NCI-H1092 treated with DMSO at 0.1 percent for 48 hours (cell line): ENCODE measurements around the gene CDC45.
A peak's percentile ranks its signal among the peaks of the same experiment; 100 is the strongest.

Source experiments
- DNase-seq: peaks from one replicate; lab custom pipeline; 2025; lab: John Stamatoyannopoulos, UW

CDC45 gene

DNA sequence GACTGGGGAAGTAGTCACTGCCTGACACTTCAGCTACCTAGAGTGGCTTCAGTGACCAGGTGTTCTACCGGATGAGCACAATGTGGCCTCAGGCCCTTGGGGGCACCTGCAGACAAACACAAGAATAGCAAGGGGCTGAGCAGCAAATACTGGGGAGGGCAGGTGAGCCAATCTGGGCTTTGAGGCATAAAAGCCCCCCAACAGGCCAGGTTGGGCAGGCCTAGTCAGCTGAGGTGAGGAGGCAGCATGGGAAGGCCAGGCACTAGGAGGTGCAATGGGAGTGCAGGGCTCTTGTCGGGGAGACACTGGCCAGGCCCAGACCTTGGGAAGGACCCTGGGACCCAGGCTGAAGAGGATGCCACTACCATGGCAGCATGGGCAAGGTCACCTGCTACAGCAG, 9.7 kb upstream of the CDC45 start:
- DNase-seq = no peak

DNA sequence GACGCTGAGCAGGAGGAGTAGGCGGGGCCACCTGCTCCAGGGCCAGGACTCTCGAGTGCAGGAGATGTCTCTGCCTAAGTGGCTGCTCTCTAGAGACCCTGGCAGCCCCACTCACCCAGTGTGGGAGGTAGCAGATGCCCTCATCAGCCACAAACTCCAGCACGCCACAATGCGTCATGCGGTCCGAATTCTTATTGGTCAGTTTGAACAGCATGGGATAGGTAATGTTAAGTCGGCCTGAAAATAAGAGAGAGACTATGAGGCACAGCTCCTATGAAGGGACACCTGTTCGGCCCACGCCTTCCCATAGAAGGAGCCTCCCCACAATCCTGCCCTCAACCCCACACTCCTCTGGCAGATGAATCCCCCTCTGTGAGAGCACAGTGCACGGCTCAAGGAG, 8.1 kb upstream of the CDC45 start:
- no peak for DNase-seq

DNA sequence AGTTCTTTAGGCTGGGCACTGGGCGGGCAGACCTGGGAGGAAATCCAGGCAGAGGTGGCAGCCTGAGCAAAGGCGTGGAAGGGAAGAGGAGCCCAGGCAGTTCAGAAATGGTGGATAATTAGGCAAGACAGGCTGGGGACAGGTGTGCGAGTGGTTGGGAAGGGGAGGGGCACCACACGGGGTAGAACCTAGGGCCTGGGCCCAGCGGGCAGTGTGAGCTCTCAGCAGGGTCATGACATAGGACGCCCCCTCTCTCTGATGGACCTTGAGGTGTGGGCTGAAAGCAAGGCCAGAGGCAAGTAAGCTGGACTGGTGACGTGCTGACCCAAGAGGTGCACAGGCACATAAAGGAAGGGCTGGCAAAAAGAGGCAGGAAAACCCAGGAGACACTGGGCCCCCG, 7.5 kb upstream of the CDC45 start:
- DNase-seq = no peak

DNA sequence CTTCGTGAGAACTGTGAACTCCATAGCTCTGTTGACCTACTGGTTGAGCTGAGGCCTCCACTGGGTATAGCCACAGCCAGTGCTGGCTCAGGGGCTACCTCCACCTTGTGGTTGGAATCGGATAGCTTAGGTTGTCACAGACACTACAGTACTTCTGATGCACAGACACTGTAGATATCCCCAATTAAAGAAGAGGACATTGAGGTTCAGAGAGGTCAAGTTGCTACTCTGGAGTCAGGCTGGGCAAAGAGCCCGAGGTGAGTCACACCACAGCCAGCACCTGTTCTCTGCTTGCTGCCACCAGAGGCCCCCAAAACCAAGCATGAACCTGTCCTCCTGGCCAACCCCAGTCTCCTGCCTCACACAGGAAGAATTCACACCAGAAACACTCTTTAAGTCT, 6.1 kb upstream of the CDC45 start:
- DNase-seq = no peak

DNA sequence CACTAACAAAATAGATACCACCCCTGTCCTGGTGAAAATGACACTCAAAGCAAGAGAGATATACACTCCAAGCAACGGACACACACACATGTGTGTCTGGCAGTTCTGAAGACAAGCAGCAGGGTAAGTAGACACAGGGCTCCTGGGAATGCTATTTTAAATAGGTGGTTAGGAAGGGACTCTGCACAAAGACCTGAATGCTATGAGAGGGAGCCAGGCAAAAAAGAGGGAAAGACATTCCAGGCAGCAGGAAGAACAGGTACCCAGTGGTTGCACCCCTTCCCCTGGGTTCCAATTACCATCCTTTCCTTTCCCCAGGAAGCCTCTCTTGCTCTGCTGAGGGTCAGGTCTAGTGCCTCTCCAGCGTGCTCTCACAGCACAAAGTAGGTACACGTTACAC, 3.7 kb upstream of the CDC45 start:
- DNase-seq = no peak

DNA sequence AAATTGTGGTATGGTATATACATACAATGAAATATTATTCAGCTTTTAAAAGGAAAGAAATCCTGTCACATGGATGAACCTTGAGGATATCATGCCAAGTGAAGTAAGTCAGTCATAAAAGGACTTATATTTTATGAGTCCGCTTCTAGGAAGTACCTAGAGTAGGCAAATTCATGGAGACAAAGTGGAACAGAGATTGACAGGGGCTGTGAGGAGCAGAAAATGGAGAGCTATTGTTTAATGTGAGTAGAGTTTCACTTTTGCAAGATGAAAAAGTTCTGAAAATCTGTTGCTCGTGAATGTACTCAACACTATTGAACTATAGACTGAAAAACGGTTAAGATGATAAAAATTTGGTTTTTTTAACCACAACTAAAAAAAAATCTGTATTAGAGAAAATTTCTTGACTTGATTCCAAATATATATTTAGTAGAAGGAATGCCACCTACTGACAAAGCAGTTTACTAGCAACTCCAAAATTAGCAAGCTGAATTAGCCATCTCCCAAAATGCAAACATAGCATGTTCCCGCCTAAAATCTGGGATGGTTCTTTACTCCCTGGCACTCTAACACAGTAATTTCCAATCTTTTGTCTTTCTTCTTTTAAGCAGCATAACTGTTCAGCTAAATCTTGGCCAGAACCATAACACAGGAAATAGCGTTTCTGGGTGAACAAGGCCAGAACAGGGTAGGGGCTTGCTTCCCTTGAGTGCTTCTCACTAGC, 2.2 kb upstream of the CDC45 start:
- DNase-seq = no peak

DNA sequence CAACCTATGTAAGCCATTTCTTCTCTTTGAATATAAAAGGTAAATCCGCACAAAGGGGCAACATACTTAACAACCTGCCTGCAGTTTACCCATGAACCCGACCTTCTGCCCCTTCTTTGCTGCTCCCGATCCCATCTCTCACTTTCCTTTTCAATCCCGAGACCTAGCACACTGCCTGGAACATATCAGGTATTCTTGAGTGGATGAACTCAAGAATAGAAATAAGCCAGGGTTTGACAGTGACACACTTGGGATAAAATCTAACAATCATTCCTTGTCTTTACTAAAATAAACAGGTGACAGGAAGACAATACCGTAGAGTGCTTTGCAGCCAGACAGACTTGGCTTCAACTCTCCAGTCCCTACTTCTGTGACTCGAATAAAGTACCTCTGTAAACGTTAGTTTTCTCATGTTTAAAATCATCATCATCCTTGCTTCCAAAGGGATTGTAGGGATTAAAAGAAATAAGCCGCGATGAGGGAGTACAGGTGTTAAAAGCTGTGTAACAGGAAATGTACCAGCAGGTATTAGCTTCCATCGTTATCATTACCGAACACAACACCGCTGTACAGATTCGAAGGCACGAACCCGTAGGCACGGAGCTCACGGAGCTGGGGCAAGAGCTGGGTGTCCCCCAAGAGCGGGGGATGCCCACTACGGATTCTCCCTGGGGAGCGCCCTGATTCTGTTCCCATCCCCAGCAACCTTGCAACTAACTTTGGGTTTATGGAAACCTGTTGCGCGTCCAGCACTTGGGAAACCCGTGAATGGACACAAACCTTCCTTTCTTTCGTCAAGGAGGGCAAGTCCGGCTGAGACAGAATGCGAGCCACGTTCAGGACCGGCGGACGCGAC, 1.4 kb upstream of the CDC45 start:
- no peak for DNase-seq

DNA sequence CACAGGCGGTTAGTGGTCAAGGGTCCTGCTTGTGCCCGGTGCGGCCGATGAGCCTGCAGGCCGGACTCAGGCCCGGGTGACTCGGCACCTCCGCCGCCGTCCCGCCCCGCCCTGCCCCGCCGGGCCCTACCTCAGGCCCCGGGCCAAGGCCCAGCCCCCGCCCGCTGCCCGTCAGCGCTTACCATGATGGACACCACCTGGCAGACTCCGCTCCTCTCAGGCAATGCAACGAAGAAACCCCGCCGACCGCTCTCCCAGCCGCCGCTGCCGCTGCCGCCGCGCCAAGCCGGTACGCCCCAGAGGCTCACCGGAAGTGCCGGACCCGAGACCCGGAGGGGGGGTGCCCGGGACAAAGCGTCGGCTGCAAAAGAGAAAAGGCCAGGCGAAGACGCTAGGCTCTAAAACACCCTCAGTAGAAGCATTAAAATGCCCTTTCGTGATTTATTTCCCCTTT, 792 bp upstream of the CDC45 start, which contains the start of gene UFD1:
TSS of gene UFD1 (minus strand) at position 293 of the 454 bp plus-strand sequence. CDS start at position 185, 108 bp downstream.
- DNase-seq = peak; percentile 95

DNA sequence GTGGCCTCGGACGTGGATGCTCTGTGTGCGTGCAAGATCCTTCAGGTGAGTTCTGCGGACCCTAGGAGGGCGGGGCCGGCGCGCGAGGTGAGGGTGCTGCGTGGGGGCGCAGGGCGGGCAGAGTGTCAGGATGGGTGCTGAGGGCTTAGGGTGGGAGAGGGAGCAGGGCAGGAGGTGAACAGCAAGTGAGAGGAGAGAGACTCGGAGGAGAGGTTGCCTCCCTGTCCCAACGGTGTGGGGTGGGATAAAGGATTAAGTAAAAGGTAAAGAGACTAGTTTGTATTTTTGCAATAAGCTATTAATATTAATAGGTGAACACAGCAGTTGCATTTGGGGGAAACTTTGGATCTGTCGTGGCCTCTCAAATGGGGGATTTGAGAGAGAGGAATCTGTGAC, 451 bp downstream of the CDC45 start:
- DNase-seq = no peak

DNA sequence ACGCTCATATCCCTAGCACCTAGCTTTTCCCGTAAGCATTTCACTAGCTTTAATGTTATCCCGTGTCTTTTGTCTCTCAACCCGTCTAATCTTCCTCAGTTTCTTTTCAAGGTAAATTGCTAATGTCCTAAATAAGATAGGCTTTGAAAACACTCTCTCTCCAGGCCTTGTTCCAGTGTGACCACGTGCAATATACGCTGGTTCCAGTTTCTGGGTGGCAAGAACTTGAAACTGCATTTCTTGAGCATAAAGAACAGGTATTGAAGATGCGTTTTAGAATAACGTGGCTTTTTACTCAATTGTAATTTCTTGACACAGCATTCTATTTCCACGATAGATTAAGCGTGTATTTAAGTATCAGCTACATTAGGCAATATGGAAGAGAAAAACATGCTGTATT, 1.1 kb downstream of the CDC45 start:
- DNase-seq = no peak

DNA sequence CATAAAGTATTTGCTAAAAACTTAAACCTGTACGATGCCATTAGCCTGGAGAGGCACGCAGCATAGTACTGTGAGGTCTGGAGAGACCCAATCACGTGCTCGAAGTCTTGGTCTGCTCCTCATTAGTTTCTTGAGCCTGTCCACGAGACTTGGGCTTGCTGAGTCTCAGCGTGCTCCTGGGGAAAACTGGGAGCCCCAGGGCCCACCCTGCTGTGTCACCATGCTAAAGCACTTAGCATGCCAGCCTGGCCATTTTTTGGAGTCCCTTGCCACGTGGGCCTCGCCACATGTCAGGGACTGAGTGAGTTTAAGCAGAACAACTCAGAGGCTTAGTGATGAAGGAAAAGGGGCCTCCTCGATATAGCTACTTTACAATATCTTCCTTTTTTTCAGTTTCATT, 2.6 kb downstream of the CDC45 start:
- no peak for DNase-seq

DNA sequence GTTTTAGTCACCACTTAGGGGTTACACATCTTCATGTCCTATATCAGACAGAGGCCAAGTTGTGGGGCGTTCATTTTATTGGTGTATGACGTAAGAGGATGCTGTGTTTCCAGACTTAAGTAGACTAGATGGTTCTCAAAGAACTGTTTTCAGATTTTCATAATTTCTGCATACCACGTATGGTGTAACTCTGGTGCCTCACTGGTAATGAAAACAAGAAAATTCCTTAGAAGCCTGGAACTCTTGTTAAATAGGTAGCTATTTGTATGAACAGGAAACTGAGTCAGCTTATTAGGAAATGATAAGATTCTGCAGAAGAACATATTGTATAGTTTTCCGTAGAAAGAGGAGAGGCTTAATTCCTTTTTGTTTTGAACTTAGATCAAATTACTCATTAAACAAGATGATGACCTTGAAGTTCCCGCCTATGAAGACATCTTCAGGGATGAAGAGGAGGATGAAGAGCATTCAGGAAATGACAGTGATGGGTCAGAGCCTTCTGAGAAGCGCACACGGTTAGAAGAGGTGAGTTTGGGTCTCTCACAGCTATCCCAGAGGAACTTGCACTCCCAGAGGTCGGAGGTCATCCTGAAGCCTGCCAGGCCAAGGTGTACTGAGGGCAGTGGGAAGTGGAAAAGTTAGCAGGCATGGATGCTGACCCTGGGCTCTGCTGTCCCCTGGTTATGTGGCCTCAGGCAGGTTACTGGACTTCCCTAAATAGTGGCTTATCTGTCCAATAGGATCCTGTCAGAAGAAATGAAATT, 3.9 kb downstream of the CDC45 start:
- DNase-seq = no peak

DNA sequence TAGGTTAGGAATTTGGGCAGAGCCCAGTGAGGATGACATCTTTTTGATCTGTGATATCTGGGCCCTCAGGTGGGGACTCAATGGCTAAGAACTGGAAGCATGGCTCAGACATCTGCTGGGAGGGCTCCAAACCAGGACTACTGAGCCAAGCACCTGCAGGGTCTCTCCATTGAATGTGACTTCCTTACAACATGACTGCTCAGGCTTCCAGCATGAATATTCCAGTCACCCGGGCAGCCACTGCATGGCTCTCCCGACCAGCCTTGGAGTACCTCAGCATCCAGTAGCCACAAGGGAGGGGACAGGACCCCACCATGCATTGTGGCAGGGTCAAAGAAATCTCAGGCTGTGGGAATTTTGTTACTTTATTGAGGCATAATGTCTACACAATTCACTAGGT, 8.6 kb downstream of the CDC45 start:
- DNase-seq = no peak

DNA sequence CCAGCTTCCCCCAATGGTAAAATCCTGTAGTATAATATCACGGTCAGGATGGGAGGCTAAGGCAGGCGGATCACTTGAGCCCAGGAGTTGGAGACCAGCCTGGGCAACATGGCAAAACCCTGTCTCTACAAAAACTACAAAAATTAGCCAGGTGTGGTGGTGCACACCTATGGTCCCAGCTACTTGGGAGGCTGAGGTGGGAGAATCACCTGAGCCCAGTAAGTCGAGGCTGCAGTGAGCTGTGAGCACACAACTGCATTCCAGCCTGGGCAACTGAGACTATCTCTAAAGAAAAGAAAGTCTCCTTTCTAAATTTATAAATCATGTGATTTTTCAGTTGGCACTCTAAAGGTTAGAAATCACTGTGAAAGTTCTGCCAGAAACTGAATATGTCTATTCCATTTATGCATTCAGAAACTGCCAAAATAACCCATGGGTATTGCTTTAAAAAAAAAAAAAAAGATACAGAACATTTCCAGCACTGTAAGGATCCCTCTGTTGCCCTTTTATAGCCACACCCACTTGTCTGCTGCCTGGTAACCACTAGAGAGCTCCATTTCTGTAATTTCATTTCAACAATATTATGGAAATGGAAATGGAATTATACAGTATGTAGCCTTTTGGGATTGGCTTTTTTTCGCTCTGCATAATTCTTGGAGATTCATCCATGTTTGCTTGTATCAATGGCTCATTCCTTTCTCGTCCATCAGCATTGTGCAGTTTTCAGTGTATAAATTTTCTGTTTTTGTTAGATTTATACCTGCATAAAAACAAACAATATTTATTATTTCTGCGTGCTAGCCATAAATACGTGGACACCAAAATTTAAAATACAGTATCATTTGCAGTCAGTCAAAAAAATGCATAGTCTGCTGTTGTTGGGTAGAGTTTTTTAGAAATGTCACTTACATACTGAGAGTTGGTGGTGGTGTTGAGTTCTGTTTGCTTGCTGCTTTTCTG, 9.4 kb downstream of the CDC45 start:
- DNase-seq = no peak

DNA sequence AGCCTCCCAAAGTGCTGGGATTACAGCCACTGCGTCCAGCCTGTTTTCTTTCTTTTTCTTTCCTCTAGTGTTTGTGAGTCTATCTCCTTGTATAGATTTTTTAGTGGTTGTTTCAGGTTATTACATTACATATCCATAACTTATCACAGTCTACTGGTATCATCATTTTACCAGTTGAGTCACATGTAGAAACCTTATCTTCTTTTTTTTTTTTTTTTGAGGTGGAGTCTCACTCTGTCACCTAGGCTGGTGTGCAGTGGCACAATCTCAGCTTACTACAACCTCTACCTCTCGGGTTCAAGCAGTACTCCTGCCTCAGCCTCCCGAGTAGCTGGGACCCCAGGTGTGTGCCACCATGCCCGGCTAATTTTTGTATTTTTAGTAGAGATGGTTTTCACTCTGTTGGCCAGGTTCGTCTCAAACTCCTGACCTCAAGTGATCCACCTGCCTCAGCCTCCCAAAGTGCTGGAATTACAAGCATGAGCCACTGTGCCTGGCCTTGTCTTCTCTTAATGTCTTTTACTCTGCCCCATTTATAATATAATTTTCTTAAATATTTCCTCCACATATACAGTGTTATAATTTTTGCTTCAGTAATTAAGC, 11.0 kb downstream of the CDC45 start:
- no peak for DNase-seq

DNA sequence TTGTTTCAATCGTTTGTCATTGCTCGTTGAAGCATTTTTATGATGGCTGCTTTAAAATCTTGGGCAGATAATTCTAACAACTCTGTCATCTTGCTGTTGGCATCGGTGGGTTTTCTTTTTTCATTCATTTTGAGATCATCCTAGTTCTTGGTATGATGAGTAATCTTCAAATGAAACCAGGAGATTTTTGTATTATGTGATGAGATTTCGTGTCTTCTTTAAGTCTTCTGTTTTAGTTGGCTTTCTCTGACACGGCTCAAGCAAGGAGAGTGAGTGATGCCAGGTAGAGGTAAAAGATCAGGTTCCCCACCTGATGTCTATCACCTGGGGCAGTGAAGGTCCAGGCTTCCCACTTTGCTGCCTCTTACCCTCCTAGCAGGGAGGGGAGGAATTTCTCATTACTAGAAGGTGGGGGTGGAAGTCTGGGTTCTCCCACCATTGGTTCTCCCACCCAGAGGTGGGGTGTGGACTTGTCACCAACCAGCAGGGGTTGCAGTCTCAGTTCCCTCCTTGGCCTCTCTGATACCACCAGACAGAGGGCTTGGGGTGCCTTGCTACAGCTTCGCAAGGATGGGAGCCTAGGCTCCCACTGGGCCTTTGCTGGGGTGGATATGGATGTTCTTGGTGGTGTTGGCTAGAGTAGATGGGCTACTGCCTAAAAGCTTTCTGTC, 12.9 kb downstream of the CDC45 start:
- no peak for DNase-seq

DNA sequence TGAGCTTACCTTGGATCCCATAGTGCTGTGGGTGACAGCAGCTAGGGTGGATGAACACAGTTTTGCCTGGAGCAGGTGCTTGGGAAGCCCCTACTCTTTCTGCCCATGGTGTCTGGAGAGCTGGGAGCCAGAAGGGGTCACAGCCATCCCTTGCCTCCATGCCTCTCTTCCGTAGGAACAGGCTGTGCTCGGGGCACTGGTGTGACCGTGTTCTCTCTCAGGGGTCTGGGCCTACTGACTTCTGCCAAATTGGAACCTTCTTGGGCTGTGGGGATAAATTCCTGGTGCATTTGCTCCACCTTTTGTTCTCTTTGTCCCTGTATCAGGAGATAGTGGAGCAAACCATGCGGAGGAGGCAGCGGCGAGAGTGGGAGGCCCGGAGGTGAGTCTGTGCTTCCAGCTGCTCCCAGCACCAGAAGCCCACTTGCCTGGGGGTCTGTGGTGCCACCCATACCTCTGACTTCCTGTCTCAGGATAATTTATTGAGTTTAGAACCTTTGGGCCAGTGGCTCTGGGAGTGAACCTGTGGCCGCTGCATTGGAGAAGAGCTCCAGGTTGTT, 14.4 kb downstream of the CDC45 start:
- no peak for DNase-seq

DNA sequence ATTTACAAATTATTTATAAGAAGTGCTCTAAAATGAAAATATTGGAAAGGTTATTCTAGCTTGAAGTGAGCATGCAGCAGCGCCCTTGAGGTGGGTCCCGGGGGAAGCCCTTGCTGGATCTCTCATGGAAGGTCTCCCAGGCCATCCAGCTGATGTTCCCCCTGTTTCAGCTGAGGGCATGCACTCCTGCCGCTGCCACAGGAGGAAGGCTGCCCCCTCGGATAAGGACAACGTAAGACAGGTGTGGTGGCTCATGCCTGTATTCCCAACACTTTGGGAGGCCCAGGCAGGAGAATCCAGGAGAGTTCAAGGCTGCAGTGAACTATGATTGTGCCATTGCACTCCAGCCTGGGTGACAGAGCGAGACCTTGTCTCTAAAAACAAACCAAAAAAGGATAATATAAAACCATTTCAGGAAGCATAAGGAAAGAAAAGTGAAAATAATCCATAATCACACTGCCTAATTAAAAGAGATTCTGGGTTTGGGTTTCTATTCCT, 15.0 kb downstream of the CDC45 start:
- DNase-seq = no peak

DNA sequence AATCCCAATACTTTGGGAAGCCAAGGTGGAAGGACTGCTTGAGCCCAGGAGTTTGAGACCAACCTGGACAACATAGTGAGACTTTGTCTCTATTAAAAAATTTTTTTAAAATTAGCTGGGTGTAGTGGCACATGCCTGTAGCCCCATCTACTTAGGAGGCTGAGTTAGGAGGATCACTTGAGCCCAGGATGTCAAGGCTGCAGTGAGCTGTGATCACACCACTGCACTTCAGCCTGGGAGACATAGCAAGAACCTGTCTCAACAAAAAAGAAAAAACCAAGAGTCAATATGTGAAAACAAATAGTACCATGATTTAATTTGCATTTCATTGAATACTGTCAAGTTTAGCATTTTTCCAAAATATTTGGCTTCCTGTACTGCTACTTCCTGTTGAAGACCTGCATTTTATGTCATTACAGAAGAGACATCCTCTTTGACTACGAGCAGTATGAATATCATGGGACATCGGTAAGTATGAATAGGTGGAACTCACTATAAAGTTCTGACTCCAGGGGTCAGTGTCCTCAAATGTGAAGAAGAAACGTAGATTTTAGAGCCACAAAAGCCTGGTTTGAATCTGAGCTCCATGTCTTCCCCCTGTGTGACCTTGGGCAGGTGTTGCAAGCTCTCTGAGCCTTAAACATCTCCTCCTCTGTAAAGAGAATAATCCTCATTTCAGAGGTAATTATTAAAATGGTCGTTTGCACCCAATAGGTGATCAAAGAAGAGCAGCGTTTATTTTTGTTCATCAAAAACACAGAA, 16.0 kb downstream of the CDC45 start:
- peak; percentile 28 for DNase-seq
